ENCODE data around the gene TLK1. TPM values are rescaled to one million over a fixed set of nuclear protein-coding genes. Genes with fewer than 3 reads are reported as not detected.
A peak's percentile ranks its signal among the peaks of the same experiment; 100 is the strongest.

TLK1 gene
- total and polyA plus RNA-seq, 4 donors: 28.5 to 43.3 (median 33.1) TPM

DNA sequence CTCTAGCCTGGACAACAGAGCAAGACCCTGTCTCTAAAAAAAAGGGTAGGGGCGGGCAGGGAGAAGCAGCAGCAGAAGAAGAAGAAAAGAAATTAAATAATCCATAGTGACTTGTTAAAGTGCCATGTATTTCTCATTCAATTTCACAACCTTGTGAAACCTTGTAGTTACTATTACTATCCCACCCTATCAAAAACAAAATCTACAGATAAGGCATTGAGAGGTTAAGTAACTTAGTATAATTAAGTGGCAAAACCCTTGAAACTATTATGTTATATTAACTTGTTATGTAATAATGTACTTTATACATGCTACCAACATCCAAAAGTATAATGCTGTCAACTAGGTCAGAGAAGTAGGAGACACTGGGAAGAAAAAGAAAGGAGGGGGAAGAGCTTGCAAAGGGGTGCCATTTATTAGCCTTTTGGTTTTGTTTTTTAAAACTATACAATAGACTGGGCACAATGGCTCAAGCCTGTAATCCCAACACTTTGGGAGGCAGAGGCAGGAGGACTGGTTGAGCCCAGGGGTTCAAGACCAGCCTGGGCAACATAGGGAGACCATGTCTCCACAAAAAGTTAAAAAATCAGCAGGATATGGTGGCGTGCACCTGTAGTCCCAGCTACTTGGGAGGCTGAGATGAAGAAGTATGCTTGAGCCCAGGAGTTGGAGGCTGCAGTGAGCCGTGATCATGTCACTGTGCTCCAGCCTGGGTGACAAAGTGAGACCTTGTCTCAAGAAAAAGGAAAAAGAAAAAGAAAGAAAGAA is 11.3 kb downstream of the TLK1 start:
- no peak overlapping the region for H3K4me3 ChIP-seq (ENCODE audit: low read depth, low read length)
- no peaks in the 10 kb centered on the region for H3K27me3 ChIP-seq (ENCODE audit: control insufficient read depth, insufficient read depth, low read length)
- H3K27ac ChIP-seq (ENCODE audit: low read depth, low read length): no peak overlapping the region
- peaks cover 3% of the 10 kb centered on the region for H3K4me1 ChIP-seq (ENCODE audit: control insufficient read depth, insufficient read depth, low read length)
- no peaks in the 10 kb centered on the region for H3K36me3 ChIP-seq (ENCODE audit: control insufficient read depth, insufficient read depth, low read length)
- no peak for DNase-seq (ENCODE audit: low read depth in 4 of 6, low spot score in 6 of 6)
- 100% methylated on average over 2 of the region's 3 CpGs for WGBS (ENCODE audit: insufficient coverage)
- no peaks in the 10 kb centered on the region for H3K9me3 ChIP-seq (ENCODE audit: control insufficient read depth, insufficient read depth, low read length)

GRCh38 chr2:171147081-171147480 is 13.6 kb downstream of the TLK1 start:
- no CpG with 5 or more reads among the region's 2 CpGs for WGBS (ENCODE audit: insufficient coverage)
- Histone ChIP-seq H3K4me3 (ENCODE audit: low read depth, low read length) (no peak overlapping the region), H3K36me3 (ENCODE audit: control insufficient read depth, insufficient read depth, low read length) (no peaks in the 10 kb centered on the region), H3K27ac (ENCODE audit: low read depth, low read length) (no peak overlapping the region), H3K9me3 (ENCODE audit: control insufficient read depth, insufficient read depth, low read length) (no peaks in the 10 kb centered on the region), H3K27me3 (ENCODE audit: control insufficient read depth, insufficient read depth, low read length) (no peaks in the 10 kb centered on the region), H3K4me1 (ENCODE audit: control insufficient read depth, insufficient read depth, low read length) (peaks cover 3% of the 10 kb centered on the region)
- DNase-seq (ENCODE audit: low read depth in 4 of 6, low spot score in 6 of 6): no peak

GRCh38 chr2:171146633-171147032 is 14.1 kb downstream of the TLK1 start:
- no peaks in the 10 kb centered on the region for H3K27me3 ChIP-seq (ENCODE audit: control insufficient read depth, insufficient read depth, low read length)
- H3K36me3 ChIP-seq (ENCODE audit: control insufficient read depth, insufficient read depth, low read length): no peaks in the 10 kb centered on the region
- 100% methylated on average over 1 of the region's 1 CpG for WGBS (ENCODE audit: insufficient coverage)
- no peak overlapping the region for H3K4me3 ChIP-seq (ENCODE audit: low read depth, low read length)
- no peaks in the 10 kb centered on the region for H3K9me3 ChIP-seq (ENCODE audit: control insufficient read depth, insufficient read depth, low read length)
- H3K4me1 ChIP-seq (ENCODE audit: control insufficient read depth, insufficient read depth, low read length): peaks cover 3% of the 10 kb centered on the region
- H3K27ac ChIP-seq (ENCODE audit: low read depth, low read length): no peak overlapping the region
- peak in 2 of 6 donors; percentile 8 to 11 for DNase-seq (ENCODE audit: low read depth in 4 of 6, low spot score in 6 of 6)

DNA sequence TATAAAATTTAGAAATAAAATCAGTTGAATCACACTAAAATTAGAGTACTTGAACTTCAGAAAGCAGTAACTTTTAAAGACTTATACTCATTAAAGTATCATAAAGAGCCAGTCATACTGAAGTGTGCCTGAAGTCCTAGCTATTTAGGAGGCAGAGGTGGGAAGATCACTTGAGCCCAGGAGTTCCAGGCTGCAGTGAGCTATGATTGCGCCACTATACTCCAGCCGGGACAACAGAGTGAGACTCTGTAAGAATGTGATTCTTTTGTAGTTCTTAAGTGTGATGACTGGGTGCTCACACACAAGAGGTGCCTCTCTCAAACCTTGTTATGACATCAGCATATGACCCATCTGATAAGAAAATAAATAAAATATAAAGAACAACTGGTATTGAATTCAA is 14.6 kb downstream of the TLK1 start:
- H3K36me3 ChIP-seq (ENCODE audit: control insufficient read depth, insufficient read depth, low read length): no peaks in the 10 kb centered on the region
- no peak for DNase-seq (ENCODE audit: low read depth in 4 of 6, low spot score in 6 of 6)
- no peak overlapping the region for H3K4me3 ChIP-seq (ENCODE audit: low read depth, low read length)
- H3K27me3 ChIP-seq (ENCODE audit: control insufficient read depth, insufficient read depth, low read length): no peaks in the 10 kb centered on the region
- no peak overlapping the region for H3K27ac ChIP-seq (ENCODE audit: low read depth, low read length)
- H3K9me3 ChIP-seq (ENCODE audit: control insufficient read depth, insufficient read depth, low read length): no peaks in the 10 kb centered on the region
- no CpG with 5 or more reads among the region's 2 CpGs for WGBS (ENCODE audit: insufficient coverage)
- peaks cover 3% of the 10 kb centered on the region for H3K4me1 ChIP-seq (ENCODE audit: control insufficient read depth, insufficient read depth, low read length)

DNA sequence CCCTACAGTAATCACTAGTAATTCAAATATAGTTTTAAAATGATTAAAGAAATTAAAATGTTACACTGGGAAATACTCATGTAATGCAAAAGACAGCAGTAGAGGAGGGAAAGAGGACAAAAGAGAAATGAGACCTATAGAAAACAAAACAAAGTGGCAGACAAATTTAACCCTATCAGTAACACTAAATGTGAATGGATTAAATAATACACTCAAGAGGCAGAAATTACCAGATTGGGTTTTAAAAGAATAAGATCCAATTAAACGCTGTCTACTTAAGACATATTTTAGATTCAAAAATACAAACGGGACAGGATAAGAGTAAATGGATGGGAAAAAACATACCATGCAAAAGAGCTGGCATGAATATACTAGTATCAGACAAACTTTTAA is 17.0 kb downstream of the TLK1 start:
- no peak for DNase-seq (ENCODE audit: low read depth in 4 of 6, low spot score in 6 of 6)
- H3K4me1 ChIP-seq (ENCODE audit: control insufficient read depth, insufficient read depth, low read length): no peaks in the 10 kb centered on the region
- no peaks in the 10 kb centered on the region for H3K27me3 ChIP-seq (ENCODE audit: control insufficient read depth, insufficient read depth, low read length)
- H3K4me3 ChIP-seq (ENCODE audit: low read depth, low read length): no peak overlapping the region
- H3K36me3 ChIP-seq (ENCODE audit: control insufficient read depth, insufficient read depth, low read length): no peaks in the 10 kb centered on the region
- H3K27ac ChIP-seq (ENCODE audit: low read depth, low read length): no peak overlapping the region
- no CpG with 5 or more reads among the region's 2 CpGs for WGBS (ENCODE audit: insufficient coverage)
- H3K9me3 ChIP-seq (ENCODE audit: control insufficient read depth, insufficient read depth, low read length): no peaks in the 10 kb centered on the region

DNA sequence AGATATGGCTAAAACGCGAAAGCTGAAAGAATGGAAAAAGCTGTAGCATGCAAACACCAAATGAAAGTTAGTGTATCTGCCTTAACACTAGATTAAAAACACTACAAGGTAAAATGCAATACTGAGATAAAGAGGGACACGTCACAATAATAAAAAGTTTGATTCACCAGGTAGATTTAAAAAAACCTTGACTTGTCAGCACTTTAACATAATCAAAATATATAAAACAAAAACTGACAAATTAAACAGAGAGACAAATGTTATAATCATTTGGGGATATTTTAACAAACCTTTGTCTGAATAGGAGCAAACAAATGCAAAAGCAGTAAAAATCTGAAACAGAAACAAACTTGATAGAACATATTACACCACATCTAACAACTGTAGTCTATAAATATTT is 18.3 kb downstream of the TLK1 start:
- no peak for DNase-seq (ENCODE audit: low read depth in 4 of 6, low spot score in 6 of 6)
- Histone ChIP-seq H3K36me3 (ENCODE audit: control insufficient read depth, insufficient read depth, low read length) (no peaks in the 10 kb centered on the region), H3K4me3 (ENCODE audit: low read depth, low read length) (no peak overlapping the region), H3K27ac (ENCODE audit: low read depth, low read length) (no peak overlapping the region), H3K4me1 (ENCODE audit: control insufficient read depth, insufficient read depth, low read length) (no peaks in the 10 kb centered on the region), H3K9me3 (ENCODE audit: control insufficient read depth, insufficient read depth, low read length) (no peaks in the 10 kb centered on the region), H3K27me3 (ENCODE audit: control insufficient read depth, insufficient read depth, low read length) (no peaks in the 10 kb centered on the region)
- WGBS (ENCODE audit: insufficient coverage): no CpG with 5 or more reads among the region's 3 CpGs

DNA sequence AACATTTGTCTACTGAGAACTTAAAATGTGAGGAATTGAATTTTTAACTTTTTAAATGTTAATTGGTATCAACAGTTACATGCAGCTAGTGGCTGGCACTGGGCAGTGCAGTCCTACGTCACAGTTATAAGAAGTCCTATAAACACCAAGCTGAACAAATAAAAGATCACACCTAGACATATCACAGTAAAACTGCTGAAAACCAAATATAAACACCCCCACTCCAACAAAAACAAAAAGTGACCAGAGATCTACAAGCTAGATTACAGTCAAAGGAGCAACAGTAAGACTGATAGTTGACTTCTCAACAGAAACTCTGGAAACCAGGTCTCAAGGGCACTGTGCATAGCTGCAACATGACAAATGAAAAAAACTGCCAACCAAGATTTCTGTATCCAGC is 19.4 kb downstream of the TLK1 start:
- WGBS (ENCODE audit: insufficient coverage): no CpG with 5 or more reads among the region's 1 CpG
- H3K9me3 ChIP-seq (ENCODE audit: control insufficient read depth, insufficient read depth, low read length): no peaks in the 10 kb centered on the region
- no peak overlapping the region for H3K27ac ChIP-seq (ENCODE audit: low read depth, low read length)
- no peaks in the 10 kb centered on the region for H3K27me3 ChIP-seq (ENCODE audit: control insufficient read depth, insufficient read depth, low read length)
- DNase-seq (ENCODE audit: low read depth in 4 of 6, low spot score in 6 of 6): no peak
- H3K4me1 ChIP-seq (ENCODE audit: control insufficient read depth, insufficient read depth, low read length): no peaks in the 10 kb centered on the region
- no peaks in the 10 kb centered on the region for H3K36me3 ChIP-seq (ENCODE audit: control insufficient read depth, insufficient read depth, low read length)
- no peak overlapping the region for H3K4me3 ChIP-seq (ENCODE audit: low read depth, low read length)

DNA sequence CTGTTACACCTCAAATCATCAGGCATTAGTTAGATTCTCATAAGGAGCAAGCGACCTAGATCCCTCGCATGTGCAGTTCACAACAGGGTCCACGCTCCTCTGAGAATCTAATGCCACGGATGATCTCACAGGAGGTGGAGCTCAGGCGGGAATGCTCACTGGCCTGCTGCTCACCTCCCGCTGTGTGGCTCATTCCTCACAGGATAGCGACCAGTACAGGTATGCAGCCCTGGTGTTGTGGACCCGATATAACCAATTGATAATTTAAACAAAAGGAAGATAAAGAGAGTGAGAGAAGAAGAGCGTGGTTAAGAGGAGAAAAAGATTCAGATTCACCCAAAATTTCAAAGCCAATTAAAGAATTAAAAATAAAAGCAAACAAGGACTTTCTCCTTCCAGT is 20.8 kb downstream of the TLK1 start:
- Histone ChIP-seq H3K9me3 (ENCODE audit: control insufficient read depth, insufficient read depth, low read length) (no peaks in the 10 kb centered on the region), H3K36me3 (ENCODE audit: control insufficient read depth, insufficient read depth, low read length) (no peaks in the 10 kb centered on the region), H3K27ac (ENCODE audit: low read depth, low read length) (no peak overlapping the region), H3K27me3 (ENCODE audit: control insufficient read depth, insufficient read depth, low read length) (no peaks in the 10 kb centered on the region), H3K4me3 (ENCODE audit: low read depth, low read length) (no peak overlapping the region), H3K4me1 (ENCODE audit: control insufficient read depth, insufficient read depth, low read length) (no peaks in the 10 kb centered on the region)
- no peak for DNase-seq (ENCODE audit: low read depth in 4 of 6, low spot score in 6 of 6)
- 100% methylated on average over 4 of the region's 9 CpGs for WGBS (ENCODE audit: insufficient coverage)

DNA sequence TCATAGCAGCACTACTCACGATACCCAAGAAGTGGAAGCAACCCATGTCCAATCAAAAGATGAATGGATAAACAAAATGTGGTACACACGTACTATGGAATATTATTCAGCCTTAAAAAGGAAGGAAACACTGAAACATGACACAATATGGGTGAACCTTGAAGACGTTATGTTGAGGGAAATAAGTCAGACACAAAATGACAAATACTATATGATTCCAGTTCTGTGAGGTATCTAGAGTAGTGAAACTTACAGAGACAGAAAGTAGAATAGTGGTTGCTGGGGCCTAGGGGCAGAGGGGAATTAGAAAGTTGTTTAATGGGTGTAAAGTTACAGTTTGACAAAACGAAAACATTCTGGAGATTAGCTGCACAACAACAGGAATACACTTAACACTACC is 24.7 kb downstream of the TLK1 start:
- no peak overlapping the region for H3K27ac ChIP-seq (ENCODE audit: low read depth, low read length)
- no peaks in the 10 kb centered on the region for H3K9me3 ChIP-seq (ENCODE audit: control insufficient read depth, insufficient read depth, low read length)
- no peak overlapping the region for H3K4me3 ChIP-seq (ENCODE audit: low read depth, low read length)
- no CpG with 5 or more reads among the region's 4 CpGs for WGBS (ENCODE audit: insufficient coverage)
- DNase-seq (ENCODE audit: low read depth in 4 of 6, low spot score in 6 of 6): no peak
- no peaks in the 10 kb centered on the region for H3K27me3 ChIP-seq (ENCODE audit: control insufficient read depth, insufficient read depth, low read length)
- peaks cover 3% of the 10 kb centered on the region for H3K4me1 ChIP-seq (ENCODE audit: control insufficient read depth, insufficient read depth, low read length)
- no peaks in the 10 kb centered on the region for H3K36me3 ChIP-seq (ENCODE audit: control insufficient read depth, insufficient read depth, low read length)

GRCh38 chr2:171134624-171135230 is 26.0 kb downstream of the TLK1 start:
- Histone ChIP-seq H3K27ac (ENCODE audit: low read depth, low read length) (no peak overlapping the region), H3K4me3 (ENCODE audit: low read depth, low read length) (no peak overlapping the region), H3K9me3 (ENCODE audit: control insufficient read depth, insufficient read depth, low read length) (no peaks in the 10 kb centered on the region), H3K27me3 (ENCODE audit: control insufficient read depth, insufficient read depth, low read length) (no peaks in the 10 kb centered on the region), H3K36me3 (ENCODE audit: control insufficient read depth, insufficient read depth, low read length) (no peaks in the 10 kb centered on the region), H3K4me1 (ENCODE audit: control insufficient read depth, insufficient read depth, low read length) (peaks cover 3% of the 10 kb centered on the region)
- DNase-seq (ENCODE audit: low read depth in 4 of 6, low spot score in 6 of 6): no peak
- no CpG with 5 or more reads among the region's 4 CpGs for WGBS (ENCODE audit: insufficient coverage)

Data from spinal cord (tissue), 10 donors.